WI38 (cell line): ENCODE measurements around the gene ZNF423.

Source experiments
- H3K4me3 ChIP-seq: 2 replicates; pipeline ENCODE4 v1.5.1; 2011; ENCODE audit warnings: low read depth, mild to moderate bottlenecking, control low read depth, low read length
- CTCF ChIP-seq: IDR thresholded peaks from 2 replicates; pipeline ENCODE4 v1.5.1; 2012; ENCODE audit warnings: low read depth, mild to moderate bottlenecking, control low read depth, low read length

ZNF423 gene

GRCh38 chr16:49712106-49712505 is 143.8 kb downstream of the ZNF423 start:
- no peak for TF ChIP-seq CTCF

GRCh38 chr16:49709057-49709456 is 146.9 kb downstream of the ZNF423 start:
- TF ChIP-seq CTCF = no peak
- no peak overlapping the region for H3K4me3 ChIP-seq

More at GRCh38 chr16:49712106-49712505, 143.8 kb downstream of the ZNF423 start:
- no peak overlapping the region for H3K4me3 ChIP-seq

GRCh38 chr16:49708491-49708890 is 147.4 kb downstream of the ZNF423 start:
- no peak for TF ChIP-seq CTCF

GRCh38 chr16:49706620-49707355 is 149.1 kb downstream of the ZNF423 start:
- H3K4me3 ChIP-seq = no peak overlapping the region
- no peak for TF ChIP-seq CTCF

More at GRCh38 chr16:49708491-49708890, 147.4 kb downstream of the ZNF423 start:
- H3K4me3 ChIP-seq = no peak overlapping the region

- H3K4me3 ChIP-seq = no peak overlapping the region
- no peak for TF ChIP-seq CTCF
Observed at GRCh38 chr16:49704586-49705155, 151.2 kb downstream of the ZNF423 start.

- H3K4me3 ChIP-seq = no peak overlapping the region
- no peak for TF ChIP-seq CTCF
Observed at GRCh38 chr16:49703483-49703882, 152.4 kb downstream of the ZNF423 start.

- no peak for TF ChIP-seq CTCF
- H3K4me3 ChIP-seq = no peak overlapping the region
Observed at GRCh38 chr16:49701789-49702494, 154.0 kb downstream of the ZNF423 start.
